ELR (cell line): ENCODE measurements around the gene KRTAP5-1.
A peak's percentile ranks its signal among the peaks of the same experiment; 100 is the strongest.

Experiments used
- DNase-seq: peaks from one replicate; pipeline ENCODE4 v3.0.0-alpha.2; 2015; ENCODE audit warnings: low read depth

The KRTAP5-1 gene

GRCh38 chr11:1559111-1559951 is 25.8 kb downstream of the KRTAP5-1 start:
- peak; percentile 48 for DNase-seq

GRCh38 chr11:1558775-1559110 is 26.3 kb downstream of the KRTAP5-1 start:
- DNase-seq = no peak

- peak; percentile 52 for DNase-seq
These were observed 26.9 kb downstream of the KRTAP5-1 start for GRCh38 chr11:1557904-1558774.

GRCh38 chr11:1557051-1557884 is 27.8 kb downstream of the KRTAP5-1 start:
- no peak for DNase-seq

GRCh38 chr11:1556278-1556902 is 28.7 kb downstream of the KRTAP5-1 start:
- no peak for DNase-seq

GRCh38 chr11:1555713-1556153 is 29.4 kb downstream of the KRTAP5-1 start:
- DNase-seq = no peak

- no peak for DNase-seq
These were observed 29.9 kb downstream of the KRTAP5-1 start for GRCh38 chr11:1554981-1555712.

GRCh38 chr11:1553808-1554594 is 31.1 kb downstream of the KRTAP5-1 start:
- no peak for DNase-seq

GRCh38 chr11:1549338-1550330 is 35.4 kb downstream of the KRTAP5-1 start:
- no peak for DNase-seq

- DNase-seq = peak; percentile 28
These were observed 36.6 kb downstream of the KRTAP5-1 start for GRCh38 chr11:1548221-1549070.

- no peak for DNase-seq
These were observed 37.5 kb downstream of the KRTAP5-1 start for GRCh38 chr11:1547467-1548098.

- peak; percentile 57 for DNase-seq
These were observed 38.3 kb downstream of the KRTAP5-1 start for GRCh38 chr11:1546536-1547466.

GRCh38 chr11:1546077-1546535 is 39.0 kb downstream of the KRTAP5-1 start:
- no peak for DNase-seq

GRCh38 chr11:1545432-1545831 is 39.7 kb downstream of the KRTAP5-1 start:
- no peak for DNase-seq

- DNase-seq = no peak
These were observed 40.5 kb downstream of the KRTAP5-1 start for GRCh38 chr11:1544536-1544935.

- no peak for DNase-seq
These were observed 41.3 kb downstream of the KRTAP5-1 start for GRCh38 chr11:1543606-1544263.
